Measurements from ENCODE around the gene HIVEP1. TPM values are rescaled to one million over a fixed set of nuclear protein-coding genes. Genes with fewer than 3 reads are reported as not detected.

HIVEP1 gene
- total RNA-seq, 1 experiment from 2014 or later: 16.7 TPM

DNA sequence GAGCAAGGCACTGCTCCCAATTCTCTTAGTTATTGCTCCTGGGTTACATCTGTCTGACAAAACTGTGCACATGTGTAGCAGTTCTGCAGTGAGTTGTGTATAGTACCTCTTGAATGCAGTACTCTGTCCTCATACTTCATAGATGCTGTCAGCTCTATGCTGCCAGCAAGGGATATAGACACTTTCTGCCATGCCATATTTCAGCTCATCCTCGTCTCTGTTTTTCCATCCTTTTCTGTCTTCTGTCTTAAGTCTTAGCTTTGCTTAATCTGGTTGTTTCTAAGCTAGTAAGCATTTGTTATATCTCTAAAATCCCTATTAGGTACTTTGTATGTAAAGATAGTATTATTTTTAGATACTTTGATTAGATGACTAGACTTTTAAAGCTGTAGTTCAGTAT lies 76.4 kb downstream of the HIVEP1 start:
- no peak for DNase-seq (ENCODE audit: low read depth, low spot score)
- in situ Hi-C loops (cut with HindIII; ENCODE audit: low pct_unique_long_range_greater_than_20kb, low sequenced_read_pairs) (no loop called here), intact Hi-C loops (cut with micrococcal nuclease; ENCODE audit: unreplicated experiment) (no loop called here)
- ATAC-seq: no peak
- no TSS peak for BruUV-seq (replicated peaks)
- TF ChIP-seq TCF7L2 (IDR thresholded peaks at IDR 0.05; ENCODE audit: low read depth, low read length) (no peak), POLR2AphosphoS5 (IDR thresholded peaks at IDR 0.05; ENCODE audit: low read depth, low read length) (no peak), SIN3A (IDR thresholded peaks at IDR 0.05; ENCODE audit: borderline replicate concordance, insufficient read depth, low read depth, low read length) (no peak), REST (IDR thresholded peaks at IDR 0.05; ENCODE audit: insufficient read depth in 1 of 2, low read depth in 2 of 2, low read length in 1 of 2) (no peak)
- TF ChIP-seq, protein P1, sequence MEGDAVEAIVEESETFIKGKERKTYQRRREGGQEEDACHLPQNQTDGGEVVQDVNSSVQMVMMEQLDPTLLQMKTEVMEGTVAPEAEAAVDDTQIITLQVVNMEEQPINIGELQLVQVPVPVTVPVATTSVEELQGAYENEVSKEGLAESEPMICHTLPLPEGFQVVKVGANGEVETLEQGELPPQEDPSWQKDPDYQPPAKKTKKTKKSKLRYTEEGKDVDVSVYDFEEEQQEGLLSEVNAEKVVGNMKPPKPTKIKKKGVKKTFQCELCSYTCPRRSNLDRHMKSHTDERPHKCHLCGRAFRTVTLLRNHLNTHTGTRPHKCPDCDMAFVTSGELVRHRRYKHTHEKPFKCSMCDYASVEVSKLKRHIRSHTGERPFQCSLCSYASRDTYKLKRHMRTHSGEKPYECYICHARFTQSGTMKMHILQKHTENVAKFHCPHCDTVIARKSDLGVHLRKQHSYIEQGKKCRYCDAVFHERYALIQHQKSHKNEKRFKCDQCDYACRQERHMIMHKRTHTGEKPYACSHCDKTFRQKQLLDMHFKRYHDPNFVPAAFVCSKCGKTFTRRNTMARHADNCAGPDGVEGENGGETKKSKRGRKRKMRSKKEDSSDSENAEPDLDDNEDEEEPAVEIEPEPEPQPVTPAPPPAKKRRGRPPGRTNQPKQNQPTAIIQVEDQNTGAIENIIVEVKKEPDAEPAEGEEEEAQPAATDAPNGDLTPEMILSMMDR (IDR thresholded peaks at IDR 0.05): no peak
- no peak overlapping the region for H3K27ac ChIP-seq (ENCODE audit: low read length)
- H3K4me3 ChIP-seq (ENCODE audit: low read depth in 2 of 2, low read length in 2 of 2): no peak overlapping the region
- no peaks in the 10 kb centered on the region for H3K27me3 ChIP-seq (ENCODE audit: control insufficient read depth, insufficient read depth, low read length)
- ChIA-PET POLR2A (no interaction called here), CTCF (no interaction called here)
- no peaks in the 10 kb centered on the region for H3K9me3 ChIP-seq (ENCODE audit: control insufficient read depth, insufficient read depth, low read depth, low read length)
- H3K4me1 ChIP-seq (ENCODE audit: control insufficient read depth, insufficient read depth, low read length): 0 out of 2 replicates have a peak, but pooled peaks cover 4% of the 10 kb centered on the region
- no peaks in the 10 kb centered on the region for H3K36me3 ChIP-seq (ENCODE audit: control insufficient read depth, insufficient read depth, low read length)

DNA sequence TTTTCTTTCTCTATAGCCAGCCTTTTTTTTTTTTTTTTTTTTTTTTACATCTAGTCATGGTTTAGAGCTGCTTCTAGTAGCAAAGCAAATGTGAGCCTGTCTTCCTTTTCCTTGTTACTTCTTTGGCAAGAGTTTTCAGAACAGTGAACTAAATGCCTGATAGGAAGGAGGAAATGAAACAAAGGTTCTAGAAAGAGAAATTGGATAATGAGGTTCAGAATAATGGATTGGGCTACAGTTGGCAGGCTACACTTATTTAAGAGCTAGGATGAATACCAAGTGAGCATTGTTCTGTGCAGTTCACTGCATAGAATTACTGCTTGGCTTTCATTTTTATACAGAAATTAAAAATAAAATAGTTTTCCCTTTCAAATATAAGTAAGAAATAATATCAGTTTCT lies 78.6 kb downstream of the HIVEP1 start:
- CTCF ChIA-PET: interaction anchor here (0.6 to 0.7 kb wide), 3 partner anchors 49 to 527 kb away, joined by 9 to 14 read pairs (median 9); no protein-coding TSS in a partner anchor
- Histone ChIP-seq H3K9me3 (ENCODE audit: control insufficient read depth, insufficient read depth, low read depth, low read length) (no peaks in the 10 kb centered on the region), H3K36me3 (ENCODE audit: control insufficient read depth, insufficient read depth, low read length) (no peaks in the 10 kb centered on the region), H3K4me3 (ENCODE audit: low read depth in 2 of 2, low read length in 2 of 2) (no peak overlapping the region), H3K27ac (ENCODE audit: low read length) (no peak overlapping the region), H3K4me1 (ENCODE audit: control insufficient read depth, insufficient read depth, low read length) (no peaks in the 10 kb centered on the region), H3K27me3 (ENCODE audit: control insufficient read depth, insufficient read depth, low read length) (no peaks in the 10 kb centered on the region)
- in situ Hi-C loops (cut with HindIII; ENCODE audit: low pct_unique_long_range_greater_than_20kb, low sequenced_read_pairs): no loop called here
- intact Hi-C loops (cut with micrococcal nuclease; ENCODE audit: unreplicated experiment): no loop called here
- DNase-seq (ENCODE audit: low read depth, low spot score) (no peak), ATAC-seq (no peak)
- POLR2A ChIA-PET: no interaction called here
- TF ChIP-seq REST (IDR thresholded peaks at IDR 0.05; ENCODE audit: insufficient read depth in 1 of 2, low read depth in 2 of 2, low read length in 1 of 2) (no peak), SIN3A (IDR thresholded peaks at IDR 0.05; ENCODE audit: borderline replicate concordance, insufficient read depth, low read depth, low read length) (no peak), POLR2AphosphoS5 (IDR thresholded peaks at IDR 0.05; ENCODE audit: low read depth, low read length) (no peak), TCF7L2 (IDR thresholded peaks at IDR 0.05; ENCODE audit: low read depth, low read length) (no peak)
- TF ChIP-seq, protein P1 (IDR thresholded peaks at IDR 0.05): no peak
- BruUV-seq (replicated peaks): no TSS peak

Data from Panc1 (cell line).